ENCODE measurements around the gene ACAA2. TPM values are rescaled to one million over a fixed set of nuclear protein-coding genes. Genes with fewer than 3 reads are reported as not detected.

The ACAA2 gene
- total and polyA plus RNA-seq, 8 donors: 60.3 to 111 (median 88.1) TPM

- ATAC-seq: no peak
- DNase-seq: no peak
- intact Hi-C loops (cut with DNase I): no loop called here
- Histone ChIP-seq H3K27me3 (no peaks in the 10 kb centered on the region), H3K4me1 (no peaks in the 10 kb centered on the region), H3K27ac (no peak overlapping the region), H3K36me3 (no peaks in the 10 kb centered on the region), H3K9me3 (no peaks in the 10 kb centered on the region), H3K4me3 (no peak overlapping the region)
- TF ChIP-seq CTCF (IDR thresholded peaks at IDR 0.05): no peak
Measured at GRCh38 chr18:49756671-49757362, 56.5 kb downstream of the ACAA2 start.

- no peak for TF ChIP-seq CTCF (IDR thresholded peaks at IDR 0.05)
- intact Hi-C loops (cut with DNase I): no loop called here
- DNase-seq (no peak), ATAC-seq (no peak)
- Histone ChIP-seq H3K9me3 (no peaks in the 10 kb centered on the region), H3K27me3 (no peaks in the 10 kb centered on the region), H3K27ac (no peak overlapping the region), H3K36me3 (no peaks in the 10 kb centered on the region), H3K4me1 (no peaks in the 10 kb centered on the region), H3K4me3 (no peak overlapping the region)
Measured at GRCh38 chr18:49756135-49756534, 57.2 kb downstream of the ACAA2 start.

GRCh38 chr18:49755489-49755888 lies 57.8 kb downstream of the ACAA2 start:
- no peak for DNase-seq
- Histone ChIP-seq H3K27me3 (no peaks in the 10 kb centered on the region), H3K36me3 (no peaks in the 10 kb centered on the region), H3K27ac (no peak overlapping the region), H3K9me3 (no peaks in the 10 kb centered on the region), H3K4me1 (no peaks in the 10 kb centered on the region), H3K4me3 (no peak overlapping the region)
- no peak for TF ChIP-seq CTCF (IDR thresholded peaks at IDR 0.05)
- no peak for ATAC-seq
- intact Hi-C loops (cut with DNase I): no loop called here

GRCh38 chr18:49754866-49755265 lies 58.5 kb downstream of the ACAA2 start:
- Histone ChIP-seq H3K36me3 (no peaks in the 10 kb centered on the region), H3K27me3 (no peaks in the 10 kb centered on the region), H3K27ac (no peak overlapping the region), H3K4me3 (no peak overlapping the region), H3K4me1 (no peaks in the 10 kb centered on the region), H3K9me3 (no peaks in the 10 kb centered on the region)
- intact Hi-C loops (cut with DNase I): no loop called here
- no peak for ATAC-seq
- TF ChIP-seq CTCF (IDR thresholded peaks at IDR 0.05): no peak
- no peak for DNase-seq

- H3K9me3 ChIP-seq: no peaks in the 10 kb centered on the region
- no peak for TF ChIP-seq CTCF (IDR thresholded peaks at IDR 0.05)
- H3K36me3 ChIP-seq: no peaks in the 10 kb centered on the region
- DNase-seq (no peak), ATAC-seq (no peak)
- H3K27ac ChIP-seq: no peak overlapping the region
- H3K4me1 ChIP-seq: no peaks in the 10 kb centered on the region
- intact Hi-C loops (cut with DNase I): no loop called here
- no peaks in the 10 kb centered on the region for H3K27me3 ChIP-seq
- H3K4me3 ChIP-seq: no peak overlapping the region
Measured at GRCh38 chr18:49753643-49754042, 59.7 kb downstream of the ACAA2 start.

Measured in left lung (tissue), 10 donors.